GM12873 (cell line): ENCODE measurements around the gene CFAP221.

ENCODE experiments used
- TF ChIP-seq, protein P1 (sequence below): IDR thresholded peaks from 2 replicates; pipeline ENCODE4 v1.5.1; 2012; ENCODE audit warnings: low read depth, mild to moderate bottlenecking, moderate library complexity, low read length, control low read depth; ENCODE audit not compliant: insufficient read depth; ENCODE audit errors: missing control alignments

CFAP221 gene

DNA sequence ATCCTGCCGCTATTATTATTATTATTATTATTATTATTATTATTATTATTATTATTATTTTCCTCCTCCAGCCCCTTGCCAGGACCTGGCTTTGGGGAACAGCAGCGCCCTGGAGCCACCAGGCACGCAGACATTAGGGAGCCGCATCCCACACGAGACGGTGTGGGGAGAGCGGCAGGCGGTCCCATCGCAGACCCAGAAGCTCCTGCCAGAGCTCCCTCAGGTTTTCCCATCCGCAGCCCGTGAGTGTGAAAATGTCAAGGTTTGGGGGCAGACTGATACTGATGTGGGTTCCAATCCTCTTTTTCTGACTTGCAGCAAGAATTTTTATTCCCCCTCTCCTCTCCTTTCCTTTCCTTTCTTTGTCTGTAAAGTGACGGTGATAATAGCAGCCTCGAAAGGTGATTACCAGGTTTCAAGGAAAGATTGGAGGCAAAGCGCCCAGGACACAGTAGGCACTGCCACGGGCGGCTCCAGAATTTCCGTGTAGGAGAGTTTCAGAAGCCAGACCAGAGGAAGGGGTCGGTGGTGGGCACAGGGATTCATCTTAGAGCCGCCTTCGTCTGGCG lies 20.8 kb upstream of the CFAP221 start:
- TF ChIP-seq, protein P1, sequence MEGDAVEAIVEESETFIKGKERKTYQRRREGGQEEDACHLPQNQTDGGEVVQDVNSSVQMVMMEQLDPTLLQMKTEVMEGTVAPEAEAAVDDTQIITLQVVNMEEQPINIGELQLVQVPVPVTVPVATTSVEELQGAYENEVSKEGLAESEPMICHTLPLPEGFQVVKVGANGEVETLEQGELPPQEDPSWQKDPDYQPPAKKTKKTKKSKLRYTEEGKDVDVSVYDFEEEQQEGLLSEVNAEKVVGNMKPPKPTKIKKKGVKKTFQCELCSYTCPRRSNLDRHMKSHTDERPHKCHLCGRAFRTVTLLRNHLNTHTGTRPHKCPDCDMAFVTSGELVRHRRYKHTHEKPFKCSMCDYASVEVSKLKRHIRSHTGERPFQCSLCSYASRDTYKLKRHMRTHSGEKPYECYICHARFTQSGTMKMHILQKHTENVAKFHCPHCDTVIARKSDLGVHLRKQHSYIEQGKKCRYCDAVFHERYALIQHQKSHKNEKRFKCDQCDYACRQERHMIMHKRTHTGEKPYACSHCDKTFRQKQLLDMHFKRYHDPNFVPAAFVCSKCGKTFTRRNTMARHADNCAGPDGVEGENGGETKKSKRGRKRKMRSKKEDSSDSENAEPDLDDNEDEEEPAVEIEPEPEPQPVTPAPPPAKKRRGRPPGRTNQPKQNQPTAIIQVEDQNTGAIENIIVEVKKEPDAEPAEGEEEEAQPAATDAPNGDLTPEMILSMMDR = no peak

DNA sequence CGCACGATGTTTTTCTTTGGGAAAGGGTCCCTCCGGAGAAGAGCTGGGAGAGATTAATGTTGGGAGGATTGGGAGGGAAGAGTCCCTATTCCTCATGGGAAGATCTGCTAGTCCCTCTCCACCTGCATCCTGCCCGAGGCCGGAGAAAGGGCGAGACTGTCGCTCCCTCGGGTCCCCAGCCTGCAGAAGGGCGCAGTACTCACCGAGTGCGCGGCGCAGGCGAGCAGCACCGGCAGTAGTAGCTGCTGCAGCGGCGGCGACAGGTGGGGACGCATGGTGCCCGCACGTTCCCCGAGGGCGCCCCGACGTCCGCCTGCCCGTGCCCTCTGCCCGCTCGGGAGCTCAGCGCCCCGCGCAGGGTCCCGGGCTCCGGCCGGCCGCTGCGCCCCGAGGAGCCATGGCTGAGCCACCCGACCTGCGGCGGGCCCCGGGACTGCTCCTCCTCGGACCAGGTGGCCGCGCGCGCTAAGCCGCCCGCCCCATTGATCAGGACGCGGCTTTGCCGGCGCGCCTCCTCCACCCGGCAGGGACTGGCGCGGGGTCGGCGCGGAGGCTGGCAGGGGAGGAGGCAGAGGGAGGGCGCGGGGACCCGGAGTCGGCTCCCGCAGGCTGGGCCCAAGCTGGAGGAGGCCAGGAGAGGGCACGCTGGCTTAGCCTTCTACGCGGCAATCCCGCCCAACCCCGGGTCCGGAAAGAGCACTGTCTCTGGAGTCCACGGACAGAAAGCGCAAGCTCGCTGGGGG lies 20.1 kb upstream of the CFAP221 start, which contains the start of gene SCTR:
Gene SCTR, minus strand, starts transcription at position 532 of the 743 bp plus-strand sequence. Its CDS starts 257 bp downstream, at position 275.
- TF ChIP-seq, protein P1 = no peak

DNA sequence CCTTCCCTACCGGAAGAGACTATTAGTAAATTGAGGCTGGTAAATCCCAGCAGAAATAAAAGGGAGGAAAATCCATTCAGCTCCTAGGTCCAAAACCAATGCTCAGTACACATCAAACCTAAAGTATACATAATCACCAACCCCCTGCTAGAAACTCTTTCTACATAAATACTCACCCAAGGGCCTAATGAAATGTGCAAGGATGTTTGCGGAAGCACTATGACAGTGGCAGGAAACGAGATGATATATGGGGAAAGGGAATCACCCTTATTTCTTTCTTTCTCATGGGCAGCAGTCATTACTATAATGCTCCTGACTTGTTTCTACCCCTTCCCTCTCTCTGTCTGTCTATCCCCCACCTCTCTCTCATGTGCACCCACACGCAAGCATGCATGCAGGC lies 18.6 kb upstream of the CFAP221 start:
- TF ChIP-seq, protein P1 = no peak

DNA sequence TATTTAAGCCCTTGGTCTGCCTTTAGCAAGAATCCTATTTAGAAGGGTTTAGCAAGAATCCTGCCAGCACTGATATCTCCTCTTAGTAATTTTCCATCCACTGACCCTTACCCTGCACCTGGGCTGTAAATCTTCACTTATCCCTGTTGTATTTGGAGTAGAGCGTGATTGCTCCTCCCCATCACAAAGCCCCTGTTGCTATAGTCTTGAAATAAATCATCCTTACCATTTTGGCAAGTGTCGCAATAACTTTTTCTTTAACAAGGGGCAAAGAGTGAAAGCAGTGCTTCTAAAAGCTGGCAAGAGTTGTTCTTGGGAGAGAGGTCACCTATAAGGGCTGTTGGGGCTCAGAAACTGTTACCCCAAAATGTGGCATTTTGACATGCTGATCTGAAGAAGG lies 16.2 kb upstream of the CFAP221 start:
- TF ChIP-seq, protein P1 = no peak

DNA sequence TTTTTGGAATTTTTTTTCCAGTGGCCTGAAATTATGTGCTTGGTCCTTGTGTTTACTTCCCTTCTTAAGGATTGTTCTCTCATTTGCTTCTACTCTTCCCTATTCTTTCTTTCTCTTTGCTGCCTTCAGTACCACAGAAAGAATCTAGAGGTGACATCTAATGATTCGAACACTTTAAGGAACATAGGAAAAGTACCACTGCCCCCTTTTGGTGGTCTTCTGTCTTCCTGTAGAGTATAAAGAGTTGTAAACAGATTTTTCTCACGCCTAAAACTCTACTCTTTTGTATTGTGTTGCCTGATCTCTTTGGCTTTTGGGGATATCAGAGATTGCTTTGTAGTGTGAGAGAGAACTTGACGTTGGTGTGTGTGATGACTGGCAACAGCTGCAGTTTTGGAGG lies 13.0 kb upstream of the CFAP221 start:
- TF ChIP-seq, protein P1 = no peak

DNA sequence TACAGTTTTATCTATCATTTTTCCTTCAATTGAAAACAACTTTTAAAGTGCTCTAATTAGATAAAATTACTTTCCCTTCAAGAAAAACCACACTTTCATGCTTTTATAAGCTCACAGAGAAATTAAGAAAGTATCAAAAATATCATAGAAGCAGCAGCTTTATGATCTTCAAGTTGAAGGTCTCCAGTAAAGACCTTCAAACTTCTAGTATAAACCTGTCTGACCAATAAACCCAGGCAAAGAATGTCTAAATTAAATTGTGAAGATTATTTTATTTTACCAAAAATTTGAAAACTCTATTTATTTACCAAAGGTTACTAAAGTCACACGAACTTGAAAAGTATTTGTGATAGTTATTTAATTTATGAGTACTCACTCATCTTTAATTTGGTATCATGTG lies 10.7 kb upstream of the CFAP221 start:
- TF ChIP-seq, protein P1 = no peak

DNA sequence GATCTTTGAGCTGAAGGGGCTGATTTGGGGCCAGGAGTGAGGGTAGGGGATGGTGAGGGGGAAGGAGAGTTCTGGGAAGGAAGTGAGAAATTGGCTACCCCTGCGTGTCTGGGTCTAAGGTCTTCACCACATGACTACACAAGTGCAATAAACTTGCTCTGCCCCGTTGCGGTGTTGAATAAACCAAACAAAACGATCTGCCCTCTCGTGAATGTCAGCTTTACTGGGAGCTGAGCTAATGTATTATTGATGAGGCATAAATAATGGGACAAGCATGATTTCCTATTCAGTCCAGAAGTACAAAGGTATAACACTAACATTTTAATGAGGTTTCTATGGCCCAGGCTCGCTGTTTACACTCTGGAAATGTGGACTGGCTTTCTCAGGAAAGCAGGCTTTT lies 8.0 kb upstream of the CFAP221 start:
- TF ChIP-seq, protein P1 = no peak
